HG03095 (cell line): ENCODE data around the gene FAM131B.

ENCODE experiments used
- ATAC-seq: cut with Tn5 transposase; IDR thresholded peaks from one replicate; pipeline ENCODE4 v1.9.1; 2021; ENCODE audit warnings: moderate library complexity; ENCODE audit not compliant: unreplicated experiment

Gene FAM131B

DNA sequence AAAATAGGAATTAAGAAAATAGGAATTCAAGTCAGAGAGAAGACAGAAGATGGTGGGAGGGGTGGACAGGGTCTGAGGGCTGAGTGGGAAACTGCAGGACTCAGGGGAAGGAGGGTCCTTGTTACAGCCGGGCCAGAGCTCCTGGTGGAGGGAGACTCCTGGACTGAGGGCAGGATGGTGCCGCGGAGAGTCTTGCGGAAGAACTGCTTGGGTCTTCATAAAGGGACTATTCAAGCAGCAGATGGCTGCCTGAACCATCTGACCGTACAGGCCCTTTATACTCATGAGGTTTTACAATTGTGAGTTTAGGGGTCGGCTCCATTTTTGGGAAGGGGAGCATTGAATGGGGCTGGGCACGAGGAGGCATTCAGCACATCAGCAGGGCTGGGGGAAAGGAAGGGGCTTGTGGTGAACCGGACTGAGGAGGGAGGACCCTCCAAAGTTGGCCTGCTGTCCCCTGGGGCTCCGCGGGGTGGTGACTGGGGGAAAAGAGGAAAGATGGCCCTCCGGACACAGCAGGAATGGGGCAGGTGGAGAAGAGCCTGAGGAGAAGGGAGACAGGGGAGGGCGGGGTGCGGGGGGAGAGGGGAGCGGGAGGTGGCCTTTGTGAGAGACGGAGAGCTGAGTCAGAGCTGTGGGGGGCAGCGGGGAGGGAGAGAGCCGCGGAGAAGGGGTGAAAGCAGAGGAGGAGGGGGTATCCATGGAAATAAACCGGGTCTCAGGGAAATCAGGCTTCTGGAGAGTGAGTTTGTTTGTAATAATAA is 1.5 kb downstream of the FAM131B start:
- no peak for ATAC-seq

DNA sequence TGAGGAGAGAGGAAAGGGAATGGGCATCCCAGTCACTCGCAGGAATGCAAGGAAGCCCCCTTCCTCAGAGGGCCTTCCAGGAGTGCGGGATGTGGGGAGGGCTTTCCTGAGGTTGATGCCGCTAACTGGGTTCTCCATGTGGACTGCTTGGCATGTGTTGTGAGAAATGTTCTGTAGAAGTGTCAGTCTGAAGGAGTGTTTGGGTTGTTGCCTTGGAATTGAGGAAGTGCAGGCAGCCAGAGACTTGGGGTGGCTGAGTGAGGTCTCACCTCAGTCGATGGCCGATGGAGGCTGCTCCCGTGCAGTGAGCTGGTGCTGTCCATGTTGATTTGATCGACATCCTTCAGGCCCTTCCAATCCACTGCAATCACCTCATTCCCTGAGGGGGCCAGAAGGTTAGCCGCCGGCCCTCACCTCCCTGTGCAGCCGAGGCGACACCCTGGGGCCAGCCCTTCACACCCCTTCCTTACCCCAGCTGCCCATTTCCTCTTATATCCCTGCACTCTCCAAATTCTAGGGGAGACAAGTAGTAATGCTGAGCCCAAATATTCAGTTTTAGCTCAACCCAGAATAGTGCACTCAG is 2.7 kb downstream of the FAM131B start:
- no peak for ATAC-seq

DNA sequence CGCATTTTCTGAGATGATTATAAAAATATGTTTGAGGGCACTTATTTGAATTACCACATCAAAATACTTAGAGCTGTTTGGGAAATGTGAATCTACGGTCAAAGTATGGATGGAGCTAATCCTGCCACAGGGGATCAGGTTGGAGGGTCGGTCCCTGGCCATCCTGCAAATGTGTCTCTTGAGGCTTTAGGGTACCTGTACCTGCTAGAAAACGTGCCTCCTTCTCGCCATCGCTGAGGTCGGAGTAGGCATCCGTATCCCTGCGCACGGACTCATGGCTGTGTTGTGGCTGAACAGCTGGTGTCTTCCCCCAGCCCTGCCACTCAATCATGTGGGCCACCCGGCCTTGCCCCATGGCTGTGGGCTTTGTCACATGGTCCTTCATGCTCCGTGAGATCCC is 3.9 kb downstream of the FAM131B start:
- no peak for ATAC-seq

DNA sequence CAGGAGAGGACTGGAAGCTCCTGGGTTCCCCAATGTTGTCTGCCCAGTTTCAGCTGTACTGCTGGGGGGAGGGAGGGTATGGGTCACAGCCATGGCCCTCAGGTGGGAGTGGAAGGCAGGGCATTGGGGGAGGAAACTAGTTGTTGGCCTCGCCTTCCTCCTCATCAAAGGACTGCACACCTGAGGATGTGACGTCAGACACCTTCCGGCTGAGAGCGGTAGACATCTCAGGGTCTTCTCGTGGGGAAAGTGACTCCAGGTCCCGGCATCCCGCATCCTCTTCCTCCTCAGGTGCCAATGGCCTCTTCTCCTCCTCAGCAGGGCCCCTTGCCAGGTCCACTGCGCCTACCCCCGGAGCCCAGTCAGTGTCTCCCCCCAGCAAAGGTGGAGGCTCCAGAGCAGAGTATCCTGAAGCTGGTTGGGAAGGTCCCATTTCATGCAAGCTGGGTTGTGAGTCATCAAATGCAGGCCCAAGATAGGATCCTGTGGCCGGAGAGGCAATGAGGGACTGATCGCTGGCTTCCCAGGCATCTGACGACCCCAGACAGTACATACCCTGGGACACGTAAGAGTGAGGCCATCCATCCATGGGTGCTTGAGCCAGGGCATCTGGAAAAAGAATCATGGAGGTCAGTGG is 6.0 kb downstream of the FAM131B start:
- no peak for ATAC-seq

DNA sequence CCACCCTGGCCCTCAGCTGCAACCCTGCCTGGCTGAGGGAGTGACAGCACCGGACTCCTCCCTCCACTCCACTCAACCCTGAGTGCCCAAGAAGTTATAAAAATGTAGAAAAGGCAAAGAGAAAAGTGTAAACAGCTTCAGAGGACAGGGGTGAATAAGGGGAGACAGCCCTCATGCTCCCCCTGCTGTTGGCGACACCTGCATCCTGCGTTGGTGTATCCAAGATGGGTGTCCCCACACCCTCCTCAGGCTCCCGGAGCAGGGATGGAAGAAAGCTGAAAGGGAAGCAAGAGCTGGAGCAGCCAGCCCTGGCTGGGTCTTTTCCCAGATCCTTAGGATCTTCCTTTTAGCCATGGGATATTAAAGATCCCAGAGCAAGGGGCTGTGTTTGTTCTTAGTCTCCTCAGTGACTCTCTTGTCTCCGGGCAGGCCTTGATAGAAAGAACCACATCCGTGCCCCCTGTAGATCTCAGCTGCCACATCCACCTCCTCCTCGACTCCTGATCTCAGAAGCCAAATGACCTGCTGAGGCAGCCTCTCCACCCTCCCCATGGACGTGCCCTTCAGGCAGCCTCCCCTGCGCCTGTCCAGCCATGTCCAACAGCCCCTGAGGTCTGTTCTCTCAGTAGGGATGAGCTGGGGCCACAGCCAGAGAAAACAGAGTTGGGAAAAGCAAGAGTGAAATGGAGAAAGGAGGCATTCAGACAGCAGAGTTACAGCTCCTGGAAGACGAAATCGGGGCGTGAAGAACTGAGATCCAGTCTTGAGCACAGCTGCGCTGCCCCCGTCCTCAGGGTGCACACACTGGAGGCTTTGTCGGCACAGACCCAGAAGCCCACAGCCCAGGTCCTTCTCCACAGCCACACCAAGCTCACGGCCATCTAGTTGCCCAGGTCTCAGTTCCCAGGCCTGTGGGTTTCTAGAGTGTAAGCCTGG is 6.8 kb downstream of the FAM131B start:
- ATAC-seq: no peak

DNA sequence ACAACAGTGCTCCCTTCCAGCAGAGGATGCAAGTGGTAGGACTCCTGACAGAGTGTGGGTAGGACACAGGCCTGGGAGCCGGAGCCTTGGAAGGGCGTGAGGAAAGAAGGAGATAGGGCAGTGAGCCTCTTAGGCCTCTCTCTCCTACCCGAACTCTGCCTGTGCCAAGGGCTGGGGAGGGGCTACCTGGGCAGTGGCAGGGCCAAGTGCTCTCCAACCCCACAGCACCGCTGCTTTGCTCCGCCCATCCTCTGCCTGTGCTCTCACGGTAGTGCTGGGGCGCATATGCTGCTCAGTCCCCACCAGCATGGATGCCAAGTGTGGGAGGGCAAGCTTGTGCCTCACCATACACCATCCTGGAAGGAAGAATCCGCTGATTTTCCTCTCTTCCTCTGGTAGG is 7.5 kb downstream of the FAM131B start:
- no peak for ATAC-seq

DNA sequence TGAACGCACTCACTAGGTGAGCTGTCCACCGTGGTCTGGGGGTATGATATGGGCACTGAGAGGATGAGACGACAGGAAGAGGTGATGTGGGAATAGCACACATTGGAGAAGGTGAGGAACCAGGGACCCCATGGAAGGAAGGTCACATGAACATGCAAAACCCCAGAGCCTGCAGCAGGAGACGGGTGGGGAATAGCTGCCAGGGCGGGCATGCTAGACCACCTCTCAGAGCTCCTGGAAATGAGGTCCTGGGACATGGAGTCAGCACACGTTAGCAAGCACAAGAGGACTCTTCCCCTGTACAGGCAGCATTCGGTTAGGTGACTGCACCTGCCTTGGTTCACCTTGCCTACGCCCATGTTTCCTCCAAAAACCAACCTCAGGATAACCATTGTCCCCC is 8.1 kb downstream of the FAM131B start:
- no peak for ATAC-seq

DNA sequence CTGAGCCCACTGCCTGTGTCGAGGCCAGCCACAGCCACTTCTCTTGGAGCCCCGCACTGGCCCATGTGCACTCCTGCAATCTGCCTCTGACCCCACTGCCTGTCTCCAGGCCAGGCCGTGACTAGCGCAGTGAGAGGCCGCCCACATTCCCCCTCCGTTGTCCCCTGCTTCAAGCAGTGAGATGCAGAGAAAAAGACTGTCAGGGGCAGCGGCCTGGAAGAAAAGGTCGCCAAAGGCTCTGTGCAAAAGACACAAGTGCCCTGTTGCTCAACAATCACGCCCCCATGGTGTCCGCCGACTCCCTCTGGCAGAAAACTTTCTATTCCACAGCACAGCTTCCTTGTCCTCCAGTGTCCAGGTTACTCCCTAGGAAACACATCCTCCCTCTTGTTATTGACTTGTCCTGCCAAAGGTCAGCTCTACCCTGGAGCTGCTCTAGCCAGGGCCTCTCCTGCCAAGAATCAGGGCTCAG is 9.9 kb downstream of the FAM131B start:
- no peak for ATAC-seq

DNA sequence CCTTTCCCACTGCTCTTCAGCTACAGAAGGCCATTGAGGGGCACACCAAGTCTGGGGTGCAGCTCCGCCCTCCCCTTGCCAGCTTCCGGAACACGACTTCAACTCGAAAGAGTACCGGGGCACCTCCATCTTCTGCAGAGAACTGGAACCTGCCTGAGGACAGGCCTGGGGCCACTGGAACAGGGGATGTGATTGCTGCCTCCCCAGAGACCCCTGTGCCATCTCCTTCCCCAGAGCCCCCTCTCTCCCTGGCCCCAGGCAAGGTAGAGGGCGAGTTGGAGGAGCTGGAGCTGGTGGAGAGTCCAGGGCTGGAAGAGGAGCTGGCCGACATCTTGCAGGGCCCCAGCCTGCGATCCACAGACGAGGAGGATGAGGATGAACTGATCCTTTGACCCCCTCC is 10.9 kb downstream of the FAM131B start:
- ATAC-seq: no peak

DNA sequence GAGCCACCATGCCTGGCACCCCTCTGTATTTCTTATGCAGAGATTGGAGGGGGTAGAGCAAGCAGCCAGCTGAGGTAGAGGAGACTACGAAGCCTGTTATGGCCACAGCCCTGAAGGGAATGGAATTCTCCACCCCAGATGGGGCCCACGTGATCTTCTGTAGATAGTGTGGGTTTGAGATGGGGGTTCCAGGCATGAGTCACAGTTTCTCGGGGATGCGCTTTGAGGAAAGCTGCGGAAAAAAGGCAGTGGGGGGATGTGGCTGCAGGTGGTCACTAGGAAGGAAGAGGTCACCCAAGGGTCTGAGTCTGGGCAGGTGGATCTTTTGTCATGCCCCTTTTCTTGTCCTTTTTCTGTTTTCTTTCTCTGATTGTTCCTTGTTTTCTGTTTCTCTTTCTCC is 11.5 kb downstream of the FAM131B start:
- ATAC-seq: no peak

DNA sequence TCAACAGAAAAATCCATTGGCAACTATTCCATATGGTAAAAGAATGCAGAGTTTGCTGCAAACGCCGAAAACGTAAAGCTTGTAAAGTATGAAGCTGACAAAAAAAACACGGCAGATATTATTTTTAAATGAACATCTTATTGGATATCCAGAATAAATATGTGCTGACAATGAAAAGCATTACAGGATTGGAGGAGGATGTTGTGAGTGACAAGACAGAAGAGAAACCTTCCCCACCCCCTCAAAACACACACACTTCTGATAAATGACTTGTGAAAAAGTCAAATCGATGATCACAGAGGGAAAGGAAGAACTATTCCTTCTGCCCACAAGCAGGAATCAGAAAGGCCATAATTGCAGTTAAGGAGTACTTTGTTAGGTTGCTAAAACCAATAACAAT is 14.6 kb downstream of the FAM131B start:
- ATAC-seq: no peak

DNA sequence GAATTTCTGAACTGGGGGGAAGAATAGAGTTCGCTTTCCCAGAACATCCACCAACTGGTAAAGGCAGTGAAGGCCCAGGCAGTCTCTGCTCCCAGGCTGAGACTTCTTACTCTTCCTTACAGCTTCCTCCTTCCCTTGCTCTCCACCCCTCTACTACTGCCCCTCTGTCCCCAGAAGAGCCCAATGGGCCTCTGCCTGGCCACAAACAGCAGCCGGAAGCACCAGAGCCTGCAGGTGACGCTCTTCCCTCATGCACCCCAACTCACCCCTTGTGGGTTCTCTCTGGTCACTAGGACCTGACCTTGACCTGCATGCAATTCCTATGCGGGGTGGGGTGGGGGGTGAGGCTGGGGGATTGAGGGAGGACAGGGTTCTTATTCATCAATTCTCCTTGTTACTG is 16.5 kb downstream of the FAM131B start:
- ATAC-seq: no peak

DNA sequence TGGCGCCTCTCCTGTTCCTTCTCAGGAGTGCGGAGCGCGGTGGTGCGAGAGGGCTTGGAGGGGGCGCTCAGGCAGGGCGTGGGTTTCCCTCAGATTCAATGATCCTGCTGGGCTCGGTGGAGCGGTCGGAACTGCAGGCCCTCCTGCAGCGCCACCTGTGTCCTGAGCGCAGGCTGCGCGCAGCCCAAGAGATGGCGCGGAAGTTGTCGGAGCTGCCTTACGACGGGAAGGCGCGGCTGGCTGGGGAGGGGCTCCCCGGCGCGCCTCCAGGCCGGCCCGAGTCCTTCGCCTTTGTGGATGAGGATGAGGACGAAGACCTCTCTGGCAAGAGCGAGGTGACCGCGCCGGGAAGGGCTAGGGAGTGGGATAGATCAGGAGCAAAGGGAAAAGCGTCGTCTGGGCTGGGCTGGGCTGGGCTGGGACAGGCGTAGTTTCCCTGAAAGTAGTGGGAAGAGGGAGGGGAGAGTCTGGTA is 17.0 kb downstream of the FAM131B start:
- peak; percentile 75 for ATAC-seq

DNA sequence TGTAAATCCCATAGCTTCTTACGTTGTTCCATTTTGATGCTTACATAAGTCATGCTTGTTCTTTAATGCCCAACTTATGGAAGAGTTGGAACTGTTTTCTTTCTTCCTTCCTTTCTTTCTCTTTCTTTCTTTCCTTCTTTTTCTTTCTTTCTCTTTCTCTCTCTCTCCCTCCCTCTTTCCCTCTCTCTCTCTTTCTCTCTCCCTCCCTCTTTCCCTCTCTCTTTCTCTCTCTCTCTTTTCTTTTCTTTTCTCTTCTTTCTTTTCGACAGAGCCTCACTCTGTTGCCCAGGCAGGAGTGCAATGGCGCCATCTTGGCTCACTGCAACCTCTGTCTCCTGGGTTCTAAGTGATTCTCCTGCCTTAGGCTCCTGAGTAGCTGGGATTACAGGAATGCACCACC is 18.9 kb downstream of the FAM131B start:
- ATAC-seq: no peak

DNA sequence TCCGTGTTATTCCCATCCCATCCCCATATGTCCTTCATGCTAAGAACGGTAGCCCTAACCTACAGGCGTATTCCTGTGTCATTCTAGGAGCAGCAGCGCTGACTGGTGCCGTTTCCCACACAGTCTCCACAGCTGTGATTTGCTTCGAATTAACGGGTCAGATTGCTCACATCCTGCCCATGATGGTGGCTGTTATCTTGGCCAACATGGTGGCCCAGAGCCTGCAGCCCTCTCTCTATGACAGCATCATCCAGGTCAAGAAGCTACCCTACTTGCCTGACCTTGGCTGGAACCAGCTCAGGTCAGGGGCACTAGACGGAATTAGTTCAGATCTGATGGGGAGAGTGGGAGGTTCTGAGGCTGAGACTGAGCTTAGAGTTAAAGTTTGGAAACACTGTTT is 20.7 kb downstream of the FAM131B start:
- ATAC-seq: no peak

DNA sequence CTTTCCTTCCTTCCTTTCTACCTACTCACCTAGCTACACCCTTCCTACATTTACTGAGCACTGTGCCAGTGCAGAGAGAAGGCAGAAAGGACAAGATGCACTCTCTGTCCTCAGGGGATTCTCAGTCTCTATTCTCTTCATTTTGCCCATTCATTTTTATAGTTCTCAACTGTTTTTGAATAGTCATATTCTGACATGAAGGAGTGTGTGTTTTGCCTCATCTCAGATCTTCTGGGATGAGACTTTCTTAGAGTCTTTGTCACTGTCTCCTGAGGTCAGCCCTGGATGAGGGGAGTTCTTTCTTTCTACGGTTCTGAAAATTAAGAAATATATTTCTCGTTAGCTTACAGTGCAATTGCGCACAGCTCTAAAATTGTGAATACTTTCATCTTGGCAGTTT is 25.3 kb downstream of the FAM131B start:
- ATAC-seq: no peak

DNA sequence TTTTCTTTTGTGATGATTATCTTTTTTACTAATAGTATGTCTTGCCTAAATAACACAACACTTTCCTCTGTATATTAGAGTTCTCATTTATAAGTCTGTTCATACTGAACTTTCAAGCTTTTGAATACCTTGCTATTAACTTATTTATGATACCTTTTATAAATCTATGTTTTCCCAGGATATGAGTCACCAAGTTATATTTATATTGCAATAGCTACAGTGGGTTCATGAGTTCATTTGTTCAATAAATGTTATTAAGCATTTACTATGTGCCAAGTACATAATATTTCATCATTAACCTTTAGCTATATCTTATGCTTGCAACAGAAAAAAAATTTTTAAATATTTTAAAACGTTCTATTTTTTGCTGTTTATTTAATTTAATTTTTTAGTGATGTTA is 28.3 kb downstream of the FAM131B start:
- no peak for ATAC-seq

DNA sequence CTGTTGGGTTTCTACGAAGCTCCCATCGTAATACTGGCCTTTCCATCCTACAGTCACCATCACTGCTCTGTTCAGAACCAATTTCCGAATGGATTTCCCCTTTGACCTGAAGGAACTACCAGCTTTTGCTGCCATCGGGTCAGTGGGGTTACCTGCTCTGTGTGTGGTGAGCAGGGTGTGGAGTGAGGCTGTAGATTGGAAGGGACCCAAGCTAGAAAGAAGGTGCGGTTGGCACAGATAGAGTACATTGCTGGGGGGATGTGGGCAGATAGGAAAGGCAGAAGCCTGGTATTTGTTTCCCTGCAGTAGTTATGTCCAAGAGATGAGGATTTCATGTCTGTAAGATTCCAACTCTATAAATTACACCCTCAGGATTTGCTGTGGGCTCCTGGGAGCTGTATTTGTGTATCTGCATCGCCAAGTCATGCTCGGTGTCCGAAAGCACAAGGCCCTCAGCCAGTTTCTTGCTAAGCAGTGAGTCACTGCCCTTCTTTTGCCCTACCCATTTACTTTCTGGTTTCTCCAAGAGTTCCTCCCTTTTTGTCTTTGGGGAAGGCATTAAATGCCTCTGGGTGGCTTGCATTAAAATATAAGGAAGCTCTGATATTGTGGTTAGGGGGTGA is 31.2 kb downstream of the FAM131B start:
- ATAC-seq: no peak

DNA sequence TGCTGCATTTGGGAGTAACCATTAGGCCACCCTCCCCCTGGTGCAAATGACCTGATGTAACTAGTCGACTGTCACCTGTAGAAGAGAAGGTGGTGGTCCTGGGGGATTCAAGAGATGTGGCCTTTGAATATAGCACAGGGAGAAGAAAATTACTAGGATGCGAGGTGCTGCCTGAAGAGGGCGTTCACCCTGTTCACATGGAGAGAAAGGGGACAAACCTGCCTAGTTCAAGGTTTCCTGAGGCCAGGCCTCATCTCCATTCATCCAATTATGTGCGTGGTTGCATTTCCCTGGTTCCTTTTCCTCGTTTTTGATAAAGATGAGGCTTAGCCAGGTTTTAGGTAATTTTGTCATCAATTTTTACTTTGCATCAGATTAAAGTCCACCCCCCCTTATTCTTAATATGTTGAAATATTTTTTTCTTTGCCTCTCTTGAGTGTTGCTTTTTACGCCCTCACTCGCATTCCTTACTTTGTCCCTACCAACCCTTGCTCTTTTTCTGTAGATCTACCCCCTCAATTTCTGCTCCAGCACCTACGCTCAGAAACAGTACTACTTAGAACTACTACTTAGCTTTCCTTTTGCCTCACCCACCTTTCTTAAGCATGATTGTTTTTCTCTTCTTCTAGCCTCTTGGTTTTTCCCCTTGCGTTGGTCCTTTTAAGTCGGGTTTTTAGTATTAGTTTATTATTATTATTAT is 32.9 kb downstream of the FAM131B start:
- ATAC-seq: no peak

DNA sequence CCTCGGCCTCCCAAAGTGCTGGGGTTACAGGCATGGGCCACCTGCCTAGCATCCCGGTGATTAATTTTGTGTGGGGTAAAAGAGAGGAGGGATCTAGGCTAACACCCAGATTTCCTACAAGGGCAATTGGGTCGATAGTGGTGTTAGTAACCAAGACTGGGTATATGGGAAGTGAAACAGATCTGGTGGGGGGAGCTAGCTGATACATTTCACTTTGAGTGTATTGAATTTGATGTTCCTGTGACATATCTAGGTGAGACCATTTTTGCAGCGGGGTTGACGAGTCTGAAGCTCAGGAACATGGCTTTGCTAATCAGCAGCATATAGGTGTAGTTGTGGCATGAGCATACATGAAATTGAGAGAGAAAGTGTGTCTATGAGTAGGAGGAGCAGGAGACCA is 34.6 kb downstream of the FAM131B start:
- ATAC-seq: peak; percentile 61
